Panc1 (cell line): ENCODE results near the gene ACTR6.

ENCODE experiments used
- CTCF ChIP-seq: fragments of 450-650 bp; IDR thresholded peaks from 2 replicates; pipeline ENCODE4 v1.5.1; 2017; ENCODE audit warnings: mild to moderate bottlenecking
- POLR2AphosphoS5 ChIP-seq: IDR thresholded peaks from 2 replicates; pipeline ENCODE4 v1.6.1; 2012; ENCODE audit warnings: mild to moderate bottlenecking, low read depth, low read length, moderate library complexity
- REST ChIP-seq, 2 experiments: IDR thresholded peaks; 2 replicates each; pipeline ENCODE4 v1.6.1; 2011 to 2012; ENCODE audit warnings: low read depth in 2 of 2, control low read depth in 1 of 2, low read length in 1 of 2, mild to moderate bottlenecking in 1 of 2, moderate library complexity in 1 of 2; ENCODE audit not compliant: insufficient read depth in 1 of 2
- TCF7L2 ChIP-seq: IDR thresholded peaks from 2 replicates; pipeline ENCODE4 v1.6.1; 2011; ENCODE audit warnings: mild to moderate bottlenecking, low read depth, low read length, inconsistent platforms

GRCh38 chr12:100186071-100186470, 14.5 kb upstream of the ACTR6 start:
- TF ChIP-seq CTCF (no peak), REST (IDR thresholded peaks at IDR 0.05; ENCODE audit: insufficient read depth in 1 of 2, low read depth in 2 of 2, low read length in 1 of 2) (no peak), POLR2AphosphoS5 (no peak), TCF7L2 (no peak)
